H1 (cell line): ENCODE measurements around the gene ST6GALNAC3. TPM values are rescaled to one million over a fixed set of nuclear protein-coding genes. Genes with fewer than 3 reads are reported as not detected.

Experiments
- CTCF ChIA-PET: fragments of 300-600 bp; sonication (Branson Sonifier 250); formaldehyde crosslinking; loops from one replicate; lab custom pipeline; 2021; ENCODE audit not compliant: partially characterized antibody; lab: Charles Lee
- POLR2A ChIA-PET: fragments of 300-600 bp; sonication (Branson Sonifier 250); formaldehyde crosslinking; loops from one replicate; lab custom pipeline; 2021; ENCODE audit warnings: inconsistent platforms; ENCODE audit not compliant: partially characterized antibody; lab: Charles Lee
- DNase-seq, 2 experiments: peaks; one replicate each; pipeline versions ENCODE4 v3.0.0 to v3.0.0-alpha.2; 2010 to 2022; ENCODE audit warnings: low spot score in 2 of 2, low read depth in 1 of 2, mixed read lengths in 1 of 2
- FAIRE-seq: peaks from 2 replicates; lab custom pipeline; 2011; peaks lifted over from hg19 to GRCh38; lab: Jason Lieb, UNC
- H2AFZ ChIP-seq: 2 replicates; pipeline ENCODE4 v1.8.1; 2012; ENCODE audit warnings: low read length, inconsistent platforms
- H2AK5ac ChIP-seq: 2 replicates; pipeline ENCODE4 v1.6.1; 2013; ENCODE audit warnings: low read depth, low read length
- H2BK120ac ChIP-seq: replicated peaks from 2 replicates; pipeline ENCODE3; 2013; ENCODE audit warnings: low read depth, low read length, inconsistent platforms
- H2BK12ac ChIP-seq: 2 replicates; pipeline ENCODE4 v1.6.1; 2013; ENCODE audit warnings: low read depth, low read length
- H2BK15ac ChIP-seq: 2 replicates; pipeline ENCODE4 v1.6.1; 2013; ENCODE audit warnings: low read length
- H2BK20ac ChIP-seq: 2 replicates; pipeline ENCODE4 v1.6.1; 2013; ENCODE audit warnings: low read length
- H2BK5ac ChIP-seq: 2 replicates; pipeline ENCODE4 v1.6.1; 2013; ENCODE audit warnings: low read depth, low read length
- H3K14ac ChIP-seq: 2 replicates; pipeline ENCODE4 v1.6.1; 2013; ENCODE audit warnings: inconsistent platforms; ENCODE audit not compliant: insufficient read length
- H3K18ac ChIP-seq: 2 replicates; pipeline ENCODE4 v1.6.1; 2013; ENCODE audit warnings: low read length; ENCODE audit errors: extremely low read depth
- H3K23ac ChIP-seq: 2 replicates; pipeline ENCODE4 v1.6.1; 2013; ENCODE audit warnings: inconsistent platforms; ENCODE audit not compliant: insufficient read length
- H3K23me2 ChIP-seq: 2 replicates; pipeline ENCODE4 v1.6.1; 2013; ENCODE audit warnings: low read depth, low read length
- H3K27ac ChIP-seq: 2 replicates; pipeline ENCODE4 v1.6.1; 2011; ENCODE audit warnings: low read depth, low read length, inconsistent platforms
- H3K27me3 ChIP-seq, 4 experiments: replicated peaks in 1 of 4; 1 replicate in 1 of 4; 2 replicates in 3 of 4; pipeline versions ENCODE4 v1.6.1 to v1.8.1; 2011 to 2013; ENCODE audit warnings: low read length in 3 of 4, mild to moderate bottlenecking in 3 of 4, inconsistent platforms in 2 of 4, mixed read lengths in 2 of 4, moderate library complexity in 1 of 4; ENCODE audit not compliant: control insufficient read depth in 3 of 4, insufficient read depth in 3 of 4; ENCODE audit errors: extremely low read depth in 1 of 4
- H3K36me3 ChIP-seq, 4 experiments: 2 replicates each; pipeline versions ENCODE4 v1.6.1 to v1.8.1; 2011 to 2013; ENCODE audit warnings: mild to moderate bottlenecking in 4 of 4, low read length in 3 of 4, moderate library complexity in 2 of 4, control low read depth in 1 of 4, inconsistent platforms in 1 of 4; ENCODE audit not compliant: insufficient read depth in 4 of 4, control insufficient read depth in 2 of 4
- H3K4ac ChIP-seq: replicated peaks from 2 replicates; pipeline ENCODE3; 2013; ENCODE audit warnings: low read length, low read depth, mixed read lengths, inconsistent platforms; ENCODE audit not compliant: insufficient read length
- H3K4me1 ChIP-seq, 4 experiments: replicated peaks in 1 of 4; 1 replicate in 1 of 4; 2 replicates in 3 of 4; pipeline versions ENCODE4 v1.6.1 to v1.8.1; 2011 to 2013; ENCODE audit warnings: low read length in 3 of 4, inconsistent platforms in 2 of 4, mixed read lengths in 1 of 4; ENCODE audit not compliant: insufficient read depth in 4 of 4, control insufficient read depth in 3 of 4
- H3K4me2 ChIP-seq, 2 experiments: 2 replicates each; pipeline versions ENCODE4 v1.6.1 to v1.8.1; 2011 to 2013; ENCODE audit warnings: low read depth in 2 of 2, low read length in 2 of 2, control low read depth in 1 of 2, inconsistent platforms in 1 of 2, mild to moderate bottlenecking in 1 of 2; ENCODE audit not compliant: insufficient read depth in 1 of 2
- H3K4me3 ChIP-seq, 4 experiments: fragments of 200-600, 300-600 bp in 1 of 4; sonication (generic), shearing (Covaris generic), sonication (Bioruptor Twin) in 1 of 4; 2 replicates each; pipeline versions ENCODE4 v1.5.1 to v1.8.1; 2011 to 2016; ENCODE audit warnings: low read length in 4 of 4, low read depth in 3 of 4, control low read depth in 2 of 4, inconsistent platforms in 2 of 4, mild to moderate bottlenecking in 2 of 4, mixed read lengths in 1 of 4, moderate library complexity in 1 of 4; ENCODE audit not compliant: insufficient read depth in 2 of 4; ENCODE audit errors: extremely low read depth in 1 of 4
- H3K56ac ChIP-seq: replicated peaks from 2 replicates; pipeline ENCODE3; 2013; ENCODE audit warnings: low read depth, mild to moderate bottlenecking, mixed read lengths, low read length, inconsistent platforms; ENCODE audit not compliant: insufficient read length
- H3K79me1 ChIP-seq: 2 replicates; pipeline ENCODE4 v1.6.1; 2013; ENCODE audit warnings: low read depth, low read length, control low read depth
- H3K79me2 ChIP-seq, 2 experiments: 2 replicates each; pipeline versions ENCODE4 v1.6.1 to v1.8.1; 2012 to 2013; ENCODE audit warnings: low read length in 2 of 2, mild to moderate bottlenecking in 2 of 2, inconsistent platforms in 1 of 2; ENCODE audit not compliant: insufficient read depth in 2 of 2, control insufficient read depth in 1 of 2
- H3K9ac ChIP-seq, 4 experiments: replicated peaks in 1 of 4; 1 replicate in 1 of 4; 2 replicates in 3 of 4; pipeline versions ENCODE4 v1.6.1 to v1.8.1; 2011 to 2013; ENCODE audit warnings: low read depth in 3 of 4, low read length in 3 of 4, control low read depth in 2 of 4, mild to moderate bottlenecking in 2 of 4, moderate library complexity in 2 of 4, inconsistent platforms in 1 of 4; ENCODE audit errors: extremely low read depth in 1 of 4
- H3K9me3 ChIP-seq, 2 experiments: 2 replicates each; pipeline versions ENCODE4 v1.6.1 to v1.8.1; 2012 to 2013; ENCODE audit warnings: mild to moderate bottlenecking in 2 of 2, moderate library complexity in 2 of 2, control low read depth in 1 of 2, inconsistent platforms in 1 of 2, low read depth in 1 of 2, low read length in 1 of 2, mixed read lengths in 1 of 2; ENCODE audit not compliant: insufficient read depth in 2 of 2
- H4K20me1 ChIP-seq, 2 experiments: replicated peaks in 1 of 2; 2 replicates each; pipeline versions ENCODE3 to v1.8.1; 2011 to 2013; ENCODE audit warnings: inconsistent platforms in 2 of 2, low read length in 2 of 2, mild to moderate bottlenecking in 1 of 2; ENCODE audit not compliant: insufficient read depth in 2 of 2, control insufficient read depth in 1 of 2
- H4K5ac ChIP-seq: 2 replicates; pipeline ENCODE4 v1.6.1; 2013; ENCODE audit warnings: low read length, low read depth, mixed read lengths, inconsistent platforms; ENCODE audit not compliant: insufficient read length
- H4K8ac ChIP-seq: 2 replicates; pipeline ENCODE4 v1.8.0; 2013; ENCODE audit warnings: mild to moderate bottlenecking, moderate library complexity, low read length, inconsistent platforms; ENCODE audit not compliant: insufficient read depth; ENCODE audit errors: extremely low read depth
- H4K91ac ChIP-seq: replicated peaks from 2 replicates; pipeline ENCODE3; 2013; ENCODE audit warnings: low read length, mixed read lengths, inconsistent platforms; ENCODE audit not compliant: insufficient read length
- ASH2L ChIP-seq: fragments of 200-600, 300-600 bp; sonication (generic); IDR thresholded peaks from one replicate; pipeline ENCODE4 v1.7.1; 2017; ENCODE audit warnings: low read length
- BCL11A ChIP-seq, 2 experiments: IDR thresholded peaks; one replicate each; pipeline ENCODE4 v1.6.1; 2011; ENCODE audit warnings: low read depth in 2 of 2, low read length in 2 of 2, mild to moderate bottlenecking in 2 of 2
- CBX8 ChIP-seq: fragments of 300-800, 300-1000 bp; sonication (generic); IDR thresholded peaks from 2 replicates; pipeline ENCODE4 v1.7.1; 2016; ENCODE audit warnings: low read depth, low read length, borderline replicate concordance
- CREB1 ChIP-seq: IDR thresholded peaks from 2 replicates; pipeline ENCODE4 v1.6.1; 2012; ENCODE audit warnings: inconsistent platforms
- CTBP2 ChIP-seq: IDR thresholded peaks from 2 replicates; pipeline ENCODE4 v1.7.0; 2011; ENCODE audit warnings: borderline replicate concordance, mild to moderate bottlenecking, moderate library complexity, mixed read lengths, low read length; ENCODE audit not compliant: insufficient read depth, insufficient read length
- KDM4A ChIP-seq: IDR thresholded peaks from one replicate; pipeline ENCODE4 v1.7.1; 2012; ENCODE audit warnings: low read depth, mild to moderate bottlenecking, moderate library complexity, low read length, inconsistent platforms; ENCODE audit not compliant: severe bottlenecking
- MAFK ChIP-seq: IDR thresholded peaks from 2 replicates; pipeline ENCODE4 v1.6.1; 2012; ENCODE audit warnings: low read depth, mild to moderate bottlenecking, improper control_type of control experiment, low read length
- SAP30 ChIP-seq: fragments of 300-600 bp; sonication (generic); IDR thresholded peaks from 2 replicates; pipeline ENCODE4 v1.7.1; 2012; ENCODE audit warnings: low read length, moderate library complexity, mild to moderate bottlenecking, inconsistent platforms; ENCODE audit not compliant: insufficient read depth, insufficient replicate concordance
- SIX5 ChIP-seq: IDR thresholded peaks from 2 replicates; pipeline ENCODE4 v1.6.1; 2011; ENCODE audit warnings: mild to moderate bottlenecking, low read depth, low read length
- SP2 ChIP-seq: IDR thresholded peaks from 2 replicates; pipeline ENCODE4 v1.6.1; 2012; ENCODE audit warnings: mild to moderate bottlenecking, low read length, inconsistent platforms
- TBP ChIP-seq: IDR thresholded peaks from 2 replicates; pipeline ENCODE4 v1.6.1; 2011; ENCODE audit warnings: low read depth, low read length, improper control_type of control experiment
- YY1 ChIP-seq: IDR thresholded peaks from 2 replicates; pipeline ENCODE4 v1.6.1; 2011; ENCODE audit warnings: low read depth, mild to moderate bottlenecking, low read length
- WGBS, 2 experiments: shearing (Covaris generic) in 1 of 2; methylation state at CpG; one replicate each; pipeline versions ENCODE4 v1.1.6 to v1.1.7; 2013 to 2015; ENCODE audit warnings: low lambda C conversion rate in 2 of 2, mixed read lengths in 2 of 2, inconsistent platforms in 1 of 2, low coverage in 1 of 2, missing lambda C conversion rate in 1 of 2; ENCODE audit not compliant: insufficient replicate concordance in 2 of 2, insufficient coverage in 1 of 2, insufficient read length in 1 of 2; ENCODE audit errors: extremely low coverage in 1 of 2, missing lambda C conversion rate in 1 of 2; 5-methylcytosine and 5-hydroxymethylcytosine counted together
- polyA plus RNA-seq, 7 experiments: library from polyadenylated mRNA; depleted of rRNA in 3 of 7; stranded (reverse) in 5 of 7; unstranded in 2 of 7; fragments of >200 nt in 5 of 7; fragments of 200-250 nt in 2 of 7; gene quantifications; 1 replicate in 5 of 7; 2 replicates in 1 of 7; 4 replicates in 1 of 7; pipeline versions ENCODE4 v1.2.1 to v1.2.3, GENCODE V29; 2011 to 2013; ENCODE audit warnings: missing spikeins in 2 of 7, mixed read lengths in 2 of 7
- total RNA-seq: library from RNA; stranded (reverse); fragmentation: NEBNext Ultra II Directional; extraction: Animal tissue kit (Norgen Biotek cat#: 25700); gene quantifications from 2 replicates; pipeline ENCODE4 v1.2.1, GENCODE V29; 2021
- TF ChIP-seq, protein P1 (sequence below): IDR thresholded peaks from 2 replicates; pipeline ENCODE4 v1.6.1; 2012; ENCODE audit warnings: inconsistent platforms
- TF ChIP-seq, protein P2 (sequence below): IDR thresholded peaks from 2 replicates; pipeline ENCODE4 v1.6.1; 2011; ENCODE audit warnings: low read depth, mild to moderate bottlenecking, low read length; ENCODE audit not compliant: insufficient read depth

Gene ST6GALNAC3
- total and polyA plus RNA-seq, 2 of the 8 experiments (the other 6 are each of a cell fraction or from before 2014, with no cell fraction given): 4.9 to 19.0 TPM

DNA sequence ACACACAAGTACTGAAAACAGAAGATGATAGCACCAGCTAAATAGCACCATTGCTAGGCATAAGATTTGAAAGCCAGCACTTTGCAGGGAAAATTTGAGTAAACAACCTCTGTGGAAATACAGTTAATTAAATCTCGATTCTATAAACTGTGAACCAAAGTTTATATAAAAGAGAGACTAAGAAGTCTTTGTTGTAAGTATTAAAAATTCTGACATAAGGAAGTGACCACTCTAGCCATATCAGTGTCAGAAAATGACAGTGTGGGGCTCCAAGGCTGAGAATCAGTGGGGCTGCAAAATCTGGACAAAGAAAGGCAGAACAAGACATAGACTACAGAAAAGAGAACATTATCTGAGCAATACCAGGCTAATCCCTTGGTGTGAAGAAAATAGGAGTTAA, 292.2 kb downstream of the ST6GALNAC3 start:
- Histone ChIP-seq H3K79me1 (no peaks in the 10 kb centered on the region), H3K9me3 (no peaks in the 10 kb centered on the region), H2BK20ac (no peak overlapping the region), H3K27ac (no peak overlapping the region), H2BK120ac (no peak overlapping the region), H3K18ac (no peak overlapping the region), H3K4me1 (no peaks in the 10 kb centered on the region), H3K56ac (no peak overlapping the region), H4K91ac (no peak overlapping the region), H3K14ac (no peak overlapping the region), H2AFZ (no peak overlapping the region), H3K79me2 (no peaks in the 10 kb centered on the region), H2AK5ac (no peak overlapping the region), H3K4ac (no peak overlapping the region), H3K4me3 (no peak overlapping the region), H3K23ac (no peak overlapping the region), H2BK5ac (no peak overlapping the region), H3K36me3 (no peaks in the 10 kb centered on the region), H2BK12ac (no peak overlapping the region), H3K27me3 (no peaks in the 10 kb centered on the region), H4K20me1 (no peaks in the 10 kb centered on the region), H2BK15ac (no peak overlapping the region), H4K8ac (no peak overlapping the region), H3K23me2 (no peaks in the 10 kb centered on the region; the same call in 1 of the 2 replicates), H3K9ac (no peak overlapping the region), H4K5ac (no peak overlapping the region), H3K4me2 (no peak overlapping the region)
- WGBS, 2 experiments: 95% methylated on average over 1 of the region's 1 CpG; no CpG with 5 or more reads in 1 of the 2 experiments
- DNase-seq (no peak), FAIRE-seq (no peak)
- POLR2A ChIA-PET: no interaction called here
- TF ChIP-seq, protein P1, sequence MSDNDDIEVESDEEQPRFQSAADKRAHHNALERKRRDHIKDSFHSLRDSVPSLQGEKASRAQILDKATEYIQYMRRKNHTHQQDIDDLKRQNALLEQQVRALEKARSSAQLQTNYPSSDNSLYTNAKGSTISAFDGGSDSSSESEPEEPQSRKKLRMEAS: no peak
- no peak for TF ChIP-seq ASH2L
- TF ChIP-seq YY1: no peak
- TF ChIP-seq SP2: no peak
- TF ChIP-seq CTBP2: no peak
- TF ChIP-seq BCL11A (IDR thresholded peaks at IDR 0.05; ENCODE audit: low read depth in 2 of 2, low read length in 2 of 2): no peak
- TF ChIP-seq SAP30: no peak
- TF ChIP-seq SIX5: no peak
- no peak for TF ChIP-seq KDM4A
- TF ChIP-seq MAFK: no peak
- TF ChIP-seq CREB1: no peak
- TF ChIP-seq CBX8: no peak
- TF ChIP-seq, protein P2, sequence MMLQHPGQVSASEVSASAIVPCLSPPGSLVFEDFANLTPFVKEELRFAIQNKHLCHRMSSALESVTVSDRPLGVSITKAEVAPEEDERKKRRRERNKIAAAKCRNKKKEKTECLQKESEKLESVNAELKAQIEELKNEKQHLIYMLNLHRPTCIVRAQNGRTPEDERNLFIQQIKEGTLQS: no peak
- TF ChIP-seq TBP: no peak
- CTCF ChIA-PET: interaction anchor here (1.8 kb wide), 1 partner anchor 9 kb away, joined by 3 read pairs; no protein-coding TSS in a partner anchor
